ENCODE results near the gene USP21.

- TF ChIP-seq EZH2 (IDR thresholded peaks at IDR 0.05; ENCODE audit: insufficient read depth, poor library complexity, severe bottlenecking), result no peak
- TF ChIP-seq EZH2phosphoT487 (IDR thresholded peaks at IDR 0.05; ENCODE audit: insufficient read depth, low read depth), result peak; percentile 92
Observed at GRCh38 chr1:161172776-161173376, 13.6 kb downstream of the USP21 start.
